Right lobe of liver (tissue), 6 donors: ENCODE results near the gene TIMP2. TPM values are rescaled to one million over a fixed set of nuclear protein-coding genes. Genes with fewer than 3 reads are reported as not detected.

Experiments
- ATAC-seq, 4 donors: fragments of 200-7000 bp; cut with Tn5 transposase; one replicate each; pipeline ENCODE4 v1.9.1; 2020; ENCODE audit warnings: mild to moderate bottlenecking in 4 of 4, moderate library complexity in 4 of 4
- DNase-seq, 3 donors: peaks; one replicate each; pipeline ENCODE4 v3.0.0-alpha.2; 2020
- H3K27ac ChIP-seq, 3 donors: fragments of 200-600 bp; one replicate each; pipeline ENCODE4 v1.8.0; 2022
- H3K27me3 ChIP-seq, 2 donors: fragments of 200-600 bp; one replicate each; pipeline ENCODE4 v1.8.0; 2022
- H3K36me3 ChIP-seq, 4 donors: fragments of 200-600 bp; sonication (generic) in 1 of 4; one replicate each; pipeline versions ENCODE4 v1.5.1 to v1.8.0; 2017 to 2022; ENCODE audit warnings: control low read depth in 1 of 4
- H3K4me1 ChIP-seq, 4 donors: fragments of 200-600 bp; sonication (generic) in 1 of 4; one replicate each; pipeline versions ENCODE4 v1.5.1 to v1.8.0; 2017 to 2022; ENCODE audit warnings: control low read depth in 1 of 4
- H3K4me3 ChIP-seq, 3 donors: fragments of 200-600 bp; one replicate each; pipeline ENCODE4 v1.8.0; 2022
- H3K9me3 ChIP-seq, 4 donors: fragments of 200-600 bp; sonication (generic) in 1 of 4; one replicate each; pipeline versions ENCODE4 v1.5.1 to v1.8.0; 2017 to 2022; ENCODE audit warnings: control low read depth in 1 of 4
- CTCF ChIP-seq, 4 donors: fragments of 200-600 bp in 3 of 4; fragments of 450-650 bp in 1 of 4; IDR thresholded peaks; one replicate each; pipeline versions ENCODE4 v1.5.1 to v1.8.0; 2016 to 2022; ENCODE audit warnings: antibody characterized with exemption in 4 of 4, mild to moderate bottlenecking in 2 of 4
- POLR2A ChIP-seq: fragments of 450-650 bp; IDR thresholded peaks from one replicate; pipeline ENCODE4 v1.6.1; 2017; ENCODE audit warnings: antibody characterized with exemption, mild to moderate bottlenecking
- WGBS: methylation state at CpG from one replicate; pipeline ENCODE4 v1.1.6; 2018; ENCODE audit warnings: low coverage, low lambda C conversion rate; ENCODE audit not compliant: insufficient coverage; ENCODE audit errors: missing lambda C conversion rate; 5-methylcytosine and 5-hydroxymethylcytosine counted together
- intact Hi-C, 2 donors: fragments of 100-400 bp; cut with DNase I; formaldehyde crosslinking; loops; one replicate each; pipeline versions ENCODE4 v1.11.2 to v1.14.1; 2022
- total RNA-seq, 6 experiments: library from RNA; depleted of rRNA in 2 of 6; stranded (reverse); fragments of >200 nt in 2 of 6; fragmentation: NEBNext Ultra II Directional in 3 of 6; extraction: Animal tissue kit (Norgen Biotek cat#: 25700) in 3 of 6; gene quantifications; one replicate each; pipeline versions ENCODE4 v1.1.0 to v1.2.4, GENCODE V29; 2016 to 2023
- donor health status: DM: no; HTN: yes; CAD: no.
- donor health status: DM: no; HTN: no; CAD: no.
- donor health status: DM: no; HTN: no; CAD: no.
- donor health status: DM: no; HTN: yes; CAD: no.
- donor health status: DM: no; HTN: yes; CAD: no.

The TIMP2 gene
- total RNA-seq, 6 experiments from 2014 or later: 18.9 to 36.1 (median 26.7) TPM

DNA sequence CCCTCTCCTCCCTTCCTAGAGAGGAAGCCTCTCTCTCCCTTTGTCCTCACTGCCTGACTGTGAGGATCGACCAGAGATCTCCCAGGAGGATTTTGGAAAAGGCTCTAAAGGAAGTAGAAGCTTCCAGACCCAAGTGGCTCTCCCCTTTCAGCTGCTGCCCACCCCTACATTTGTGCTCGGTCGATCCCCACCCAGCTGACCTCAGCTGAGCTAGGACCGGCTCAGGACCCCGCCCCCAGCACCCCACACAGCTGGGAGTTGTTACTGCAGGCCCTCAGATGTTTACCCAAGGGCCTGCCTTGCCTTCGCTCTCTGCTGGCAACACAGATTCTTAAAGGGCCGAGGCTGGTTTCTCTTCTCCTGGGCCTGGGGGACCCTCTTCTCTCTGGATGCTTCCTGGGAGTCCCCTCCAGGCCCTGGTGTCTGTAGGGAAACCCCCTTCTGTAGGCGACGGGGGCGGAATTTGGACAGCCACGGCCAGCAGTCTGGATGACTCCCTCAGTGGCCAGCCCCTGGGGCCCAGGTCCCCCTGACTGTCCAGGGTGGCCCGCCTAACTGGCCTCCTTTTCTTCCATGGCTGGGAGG lies 26.9 kb upstream of the TIMP2 start:
- H3K36me3 ChIP-seq: no peaks in the 10 kb centered on the region
- intact Hi-C loops: no loop called here
- H3K27ac ChIP-seq: no peak overlapping the region
- WGBS: 16% methylated on average over 5 of the region's 12 CpGs
- no peaks in the 10 kb centered on the region for H3K27me3 ChIP-seq
- TF ChIP-seq POLR2A (no peak), CTCF (IDR thresholded peaks at IDR 0.05) (no peak)
- ATAC-seq (no peak), DNase-seq (no peak)
- no peaks in the 10 kb centered on the region for H3K4me1 ChIP-seq
- no peaks in the 10 kb centered on the region for H3K9me3 ChIP-seq
- H3K4me3 ChIP-seq: no peak overlapping the region

GRCh38 chr17:78950870-78951269 lies 25.7 kb upstream of the TIMP2 start:
- H3K36me3 ChIP-seq: no peaks in the 10 kb centered on the region
- no peak overlapping the region for H3K27ac ChIP-seq
- no peak for DNase-seq
- no peaks in the 10 kb centered on the region for H3K9me3 ChIP-seq
- TF ChIP-seq CTCF (IDR thresholded peaks at IDR 0.05) (no peak), POLR2A (no peak)
- H3K4me1 ChIP-seq: no peaks in the 10 kb centered on the region
- no peak for ATAC-seq
- H3K4me3 ChIP-seq: no peak overlapping the region
- intact Hi-C loops: no loop called here
- 67% methylated on average over 1 of the region's 2 CpGs for WGBS
- H3K27me3 ChIP-seq: no peaks in the 10 kb centered on the region

DNA sequence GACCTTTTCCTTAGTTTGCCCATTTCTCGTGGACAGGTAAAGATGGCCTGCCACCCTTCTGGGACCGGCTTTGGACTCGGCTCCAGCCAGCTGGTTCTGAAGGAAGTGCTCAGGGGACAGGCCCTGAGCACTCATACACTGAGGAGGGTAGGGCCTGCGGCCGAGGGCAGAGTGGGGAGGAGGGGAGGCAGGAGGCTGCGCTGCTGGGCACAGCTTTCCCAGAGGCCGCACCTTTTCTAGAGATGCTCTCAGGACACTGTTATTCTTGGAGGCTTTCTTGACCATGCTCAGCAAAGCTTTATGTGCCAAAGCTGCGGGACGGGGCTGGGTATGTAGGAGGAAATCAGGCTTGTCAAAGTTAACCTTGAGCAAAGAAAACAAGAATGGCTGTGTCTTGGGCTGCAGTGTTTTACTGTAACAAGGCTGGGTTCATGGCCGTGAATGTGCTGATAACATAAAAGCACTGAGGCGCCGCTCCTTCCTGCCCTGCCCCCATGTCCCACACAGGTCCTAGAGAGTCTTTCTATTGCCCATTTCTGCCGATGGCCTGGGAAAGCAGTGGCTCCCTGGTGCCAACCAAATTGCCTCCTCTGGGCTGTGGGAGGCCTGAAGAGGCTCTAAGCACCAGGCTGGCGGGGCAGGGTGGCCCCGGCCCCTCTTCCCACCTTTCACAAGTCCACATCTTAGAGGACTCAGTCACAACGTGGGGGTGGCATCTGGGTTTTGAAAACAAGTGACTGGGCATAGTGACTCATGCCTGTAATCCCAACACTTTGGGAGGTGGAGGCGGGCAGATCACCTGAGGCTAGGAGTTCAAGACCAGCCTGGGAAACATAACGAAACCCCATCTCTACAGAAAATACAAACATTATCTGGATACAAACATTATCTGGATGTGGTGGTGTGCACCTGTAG lies 22.3 kb upstream of the TIMP2 start:
- ATAC-seq (peak; percentile 61 to 84 (median 77)), DNase-seq (peak in 1 of 3 donors; percentile 53)
- 51% methylated on average over 11 of the region's 18 CpGs for WGBS
- Histone ChIP-seq H3K36me3 (no peaks in the 10 kb centered on the region), H3K27me3 (no peaks in the 10 kb centered on the region), H3K27ac (no peak overlapping the region), H3K4me3 (no peak overlapping the region), H3K4me1 (no peaks in the 10 kb centered on the region), H3K9me3 (no peaks in the 10 kb centered on the region)
- intact Hi-C loops: no loop called here
- TF ChIP-seq CTCF (IDR thresholded peaks at IDR 0.05): no peak
- no peak for TF ChIP-seq POLR2A

DNA sequence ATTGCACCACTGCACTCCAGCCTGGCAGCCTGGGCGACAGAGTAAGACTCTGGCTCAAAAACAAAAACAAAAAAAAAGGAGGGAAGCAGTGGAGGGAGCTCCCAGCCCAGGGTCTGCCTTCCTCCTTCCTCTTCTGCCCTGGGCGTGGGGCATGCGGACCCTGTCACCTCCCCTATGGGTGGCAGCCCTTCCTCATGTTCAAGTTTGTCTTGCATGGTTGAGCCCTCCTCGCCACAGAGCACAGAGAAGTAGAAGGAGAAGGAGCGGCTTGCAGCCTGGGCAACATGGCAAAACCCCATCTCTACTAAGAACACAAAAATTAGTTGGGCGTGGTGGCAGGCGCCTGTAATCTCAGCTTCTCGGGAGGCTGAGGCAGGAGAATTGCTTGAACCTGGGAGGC lies 21.4 kb upstream of the TIMP2 start:
- Histone ChIP-seq H3K9me3 (no peaks in the 10 kb centered on the region), H3K36me3 (no peaks in the 10 kb centered on the region), H3K27me3 (no peaks in the 10 kb centered on the region), H3K4me1 (no peaks in the 10 kb centered on the region), H3K27ac (peak overlapping the region in 1 of 3 donors; percentile 8), H3K4me3 (no peak overlapping the region)
- TF ChIP-seq POLR2A: no peak
- no peak for TF ChIP-seq CTCF (IDR thresholded peaks at IDR 0.05)
- 74% methylated on average over 6 of the region's 8 CpGs for WGBS
- intact Hi-C loops: no loop called here
- no peak for ATAC-seq
- DNase-seq: no peak
